Activated B cell treated with CpG ODN at 0.5 μM for 24 hours (primary cell): ENCODE results near the gene MXRA7. TPM values are rescaled to one million over a fixed set of nuclear protein-coding genes. Genes with fewer than 3 reads are reported as not detected.
A peak's percentile ranks its signal among the peaks of the same experiment; 100 is the strongest.
"Not testable (repeated sequence)": the region's sequence is repeated elsewhere in the genome, so short reads cannot be mapped to it uniquely, and the experiment has no call there.

ENCODE experiments used
- ATAC-seq: fragments of 200-7000 bp; cut with Tn5 transposase; one replicate; pipeline ENCODE4 v1.10.0; 2021; ENCODE audit warnings: low read depth, mild to moderate bottlenecking, moderate library complexity
- CTCF ChIA-PET: fragments of 350-600 bp; sonication (Branson Sonifier 250); formaldehyde crosslinking; loops from one replicate; lab custom pipeline; 2021; ENCODE audit warnings: antibody characterized with exemption; lab: Charles Lee
- POLR2A ChIA-PET: fragments of 350-600 bp; sonication (Branson Sonifier 250); formaldehyde crosslinking; loops from one replicate; lab custom pipeline; 2021; ENCODE audit warnings: antibody characterized with exemption; lab: Charles Lee
- DNase-seq: peaks from one replicate; pipeline ENCODE4 v3.0.0; 2022
- H3K27ac Mint-ChIP-seq: one replicate; pipeline ENCODE4 v1.8.0; 2020; ENCODE audit warnings: mixed read lengths
- H3K27me3 Mint-ChIP-seq: one replicate; pipeline ENCODE4 v1.8.0; 2021; ENCODE audit warnings: mixed read lengths
- H3K36me3 Mint-ChIP-seq: one replicate; pipeline ENCODE4 v1.8.0; 2021; ENCODE audit warnings: low read depth, mixed read lengths
- H3K4me1 Mint-ChIP-seq: one replicate; pipeline ENCODE4 v1.8.0; 2021; ENCODE audit warnings: mixed read lengths
- H3K4me3 Mint-ChIP-seq: one replicate; pipeline ENCODE4 v1.8.0; 2020; ENCODE audit warnings: mild to moderate bottlenecking, mixed read lengths
- H3K9me3 Mint-ChIP-seq: one replicate; pipeline ENCODE4 v1.8.0; 2020; ENCODE audit warnings: mixed read lengths
- CTCF ChIP-seq: fragments of 200-600 bp; IDR thresholded peaks from one replicate; pipeline ENCODE4 v1.8.0; 2022; ENCODE audit warnings: antibody characterized with exemption, mild to moderate bottlenecking
- intact Hi-C: fragments of 100-400 bp; cut with micrococcal nuclease; formaldehyde crosslinking; loops from one replicate; pipeline ENCODE4 v1.15.1; 2024
- total RNA-seq: library from RNA; stranded (reverse); gene quantifications from 2 replicates; pipeline ENCODE4 v1.2.3, GENCODE V29; 2022

MXRA7 gene
- total RNA-seq, 1 donor from 2014 or later = 13.5 TPM

- intact Hi-C loops = loop anchor here (1.0 to 10.0 kb wide), 9 partner anchors 11 to 1232 kb away; partner anchors contain the start of genes PRPSAP1, SEC14L1, SRSF2 and TNRC6C
- Mint-ChIP-seq H3K27ac (peak within 1 kb of the TSS; percentile 95), H3K4me3 (peak within 1 kb of the TSS; percentile 96), H3K9me3 (no peaks in the 10 kb centered on the region), H3K4me1 (peaks cover 48% of the 10 kb centered on the region), H3K27me3 (no peaks in the 10 kb centered on the region), H3K36me3 (peaks cover 68% of the 10 kb centered on the region)
- ChIA-PET CTCF (no interaction called here), POLR2A (interaction anchor here (0.6 to 6.0 kb wide), 11 partner anchors 10 to 830 kb away, joined by 3 to 218 read pairs (median 5); partner anchors contain the start of genes MFSD11, SRSF2 and TRIM65)
- DNase-seq (peak; percentile 83), ATAC-seq (peak; percentile 75)
- TF ChIP-seq CTCF = no peak
These were observed 15.5 kb upstream of the MXRA7 start, which contains the start of gene JMJD6 for GRCh38 chr17:76726231-76726775. TSS of gene JMJD6 (minus strand) at chr17:76726606. CDS start at chr17:76726475, 131 bp downstream.

GRCh38 chr17:76725580-76726230 is 14.9 kb upstream of the MXRA7 start:
- Mint-ChIP-seq H3K9me3 (no peaks in the 10 kb centered on the region), H3K4me1 (peaks cover 46% of the 10 kb centered on the region), H3K27ac (peak overlapping the region; percentile 83), H3K27me3 (no peaks in the 10 kb centered on the region), H3K36me3 (peaks cover 70% of the 10 kb centered on the region), H3K4me3 (peak overlapping the region; percentile 96)
- no peak for TF ChIP-seq CTCF
- ChIA-PET CTCF (interaction anchor here (0.8 kb wide), 1 partner anchor 11 kb away, joined by 4 read pairs; no protein-coding TSS in a partner anchor), POLR2A (interaction anchor here (0.6 to 6.0 kb wide), 12 partner anchors 10 to 679 kb away, joined by 3 to 218 read pairs (median 6); partner anchors contain the start of genes MFSD11 and SRSF2)
- peak; percentile 61 for DNase-seq
- intact Hi-C loops = loop anchor here (1.0 to 10.0 kb wide), 9 partner anchors 12 to 1233 kb away; partner anchors contain the start of genes PRPSAP1, SEC14L1, SRSF2 and TNRC6C
- peak; percentile 29 for ATAC-seq

GRCh38 chr17:76723812-76724211 is 13.0 kb upstream of the MXRA7 start:
- ChIA-PET CTCF (no interaction called here), POLR2A (no interaction called here)
- Mint-ChIP-seq H3K27ac (no peak overlapping the region), H3K4me1 (peaks cover 40% of the 10 kb centered on the region), H3K27me3 (no peaks in the 10 kb centered on the region), H3K4me3 (no peak overlapping the region), H3K9me3 (no peaks in the 10 kb centered on the region), H3K36me3 (peaks cover 76% of the 10 kb centered on the region)
- intact Hi-C loops = loop anchor here (10.0 kb wide), 1 partner anchor 741 kb away; no protein-coding TSS in a partner anchor
- DNase-seq = no peak
- no peak for ATAC-seq
- no peak for TF ChIP-seq CTCF

- intact Hi-C loops = loop anchor here (10.0 kb wide), 1 partner anchor 742 kb away; no protein-coding TSS in a partner anchor
- Mint-ChIP-seq H3K36me3 (peaks cover 84% of the 10 kb centered on the region), H3K4me1 (peaks cover 33% of the 10 kb centered on the region)
- CTCF ChIA-PET, H3K27me3 Mint-ChIP-seq, ATAC-seq, H3K27ac Mint-ChIP-seq, H3K4me3 Mint-ChIP-seq, H3K9me3 Mint-ChIP-seq, DNase-seq: not testable (repeated sequence)
- POLR2A ChIA-PET = interaction anchor here (0.6 kb wide), 1 partner anchor 41 kb away, joined by 4 read pairs; no protein-coding TSS in a partner anchor
These were observed 12.2 kb upstream of the MXRA7 start for GRCh38 chr17:76722977-76723376.

- no peak overlapping the region for H3K4me3 Mint-ChIP-seq
- H3K27me3 Mint-ChIP-seq = no peaks in the 10 kb centered on the region
- ChIA-PET POLR2A (interaction anchor here (0.6 kb wide), 1 partner anchor 42 kb away, joined by 4 read pairs; no protein-coding TSS in a partner anchor), CTCF (no interaction called here)
- no peak overlapping the region for H3K27ac Mint-ChIP-seq
- peaks cover 26% of the 10 kb centered on the region for H3K4me1 Mint-ChIP-seq
- no peaks in the 10 kb centered on the region for H3K9me3 Mint-ChIP-seq
- ATAC-seq = no peak
- intact Hi-C loops = loop anchor here (10.0 kb wide), 1 partner anchor 743 kb away; no protein-coding TSS in a partner anchor
- H3K36me3 Mint-ChIP-seq = peaks cover 86% of the 10 kb centered on the region
- no peak for TF ChIP-seq CTCF
- no peak for DNase-seq
These were observed 11.5 kb upstream of the MXRA7 start for GRCh38 chr17:76722279-76722678.
